Tibial nerve (tissue), 4 donors: ENCODE data around the gene EPHA7. TPM values are rescaled to one million over a fixed set of nuclear protein-coding genes. Genes with fewer than 3 reads are reported as not detected.

Experiments used
- DNase-seq, 2 donors: peaks; one replicate each; pipeline ENCODE4 v3.0.0-alpha.2; 2019; ENCODE audit warnings: low spot score in 2 of 2
- H3K27ac ChIP-seq, 4 donors: fragments of 200-600 bp; sonication (generic) in 3 of 4; one replicate each; pipeline ENCODE4 v1.5.1; 2017 to 2019; ENCODE audit warnings: mild to moderate bottlenecking in 1 of 4
- H3K27me3 ChIP-seq, 2 donors: fragments of 200-600 bp; sonication (generic) in 1 of 2; one replicate each; pipeline versions ENCODE4 v1.5.1 to v1.6.0; 2017 to 2019
- H3K36me3 ChIP-seq, 3 donors: fragments of 200-600 bp; sonication (generic); one replicate each; pipeline ENCODE4 v1.5.1; 2018 to 2019
- H3K4me1 ChIP-seq, 4 donors: fragments of 200-600 bp; sonication (generic) in 3 of 4; one replicate each; pipeline ENCODE4 v1.5.1; 2017 to 2019
- H3K4me3 ChIP-seq, 4 donors: fragments of 200-600 bp; sonication (generic) in 3 of 4; one replicate each; pipeline ENCODE4 v1.5.1; 2017 to 2019; ENCODE audit warnings: mild to moderate bottlenecking in 1 of 4, moderate library complexity in 1 of 4
- H3K9me3 ChIP-seq, 4 donors: fragments of 200-600 bp; sonication (generic) in 3 of 4; one replicate each; pipeline ENCODE4 v1.5.1; 2017 to 2019
- EP300 ChIP-seq, 2 donors: sonication (generic); formaldehyde crosslinking; IDR thresholded peaks; one replicate each; pipeline ENCODE4 v1.6.1; 2017; ENCODE audit warnings: antibody characterized with exemption in 2 of 2, mild to moderate bottlenecking in 1 of 2
- POLR2A ChIP-seq, 2 donors: fragments of 450-650 bp; IDR thresholded peaks; one replicate each; pipeline ENCODE4 v1.6.1; 2017; ENCODE audit warnings: antibody characterized with exemption in 2 of 2, mild to moderate bottlenecking in 2 of 2, moderate library complexity in 2 of 2
- WGBS, 2 donors: methylation state at CpG; one replicate each; pipeline ENCODE4 v1.1.5; 2018; 5-methylcytosine and 5-hydroxymethylcytosine counted together
- total RNA-seq, 4 donors: library from RNA; depleted of rRNA; stranded (reverse); fragments of >200 nt; gene quantifications; one replicate each; pipeline ENCODE4 v1.1.0, GENCODE V29; 2016
- TF ChIP-seq, protein P1 (sequence below), 5 experiments: fragments of 200-600 bp in 3 of 5; fragments of 450-650 bp in 2 of 5; sonication (generic) in 3 of 5; IDR thresholded peaks; one replicate each; pipeline ENCODE4 v1.5.1; 2016 to 2019; ENCODE audit warnings: antibody characterized with exemption in 5 of 5, mild to moderate bottlenecking in 3 of 5, moderate library complexity in 2 of 5

Gene EPHA7
- total RNA-seq, result 1 to 10 TPM in 3 of 4 donors, under 1 TPM in 1; 0.60 to 2.0 (median 1.7) TPM

DNA sequence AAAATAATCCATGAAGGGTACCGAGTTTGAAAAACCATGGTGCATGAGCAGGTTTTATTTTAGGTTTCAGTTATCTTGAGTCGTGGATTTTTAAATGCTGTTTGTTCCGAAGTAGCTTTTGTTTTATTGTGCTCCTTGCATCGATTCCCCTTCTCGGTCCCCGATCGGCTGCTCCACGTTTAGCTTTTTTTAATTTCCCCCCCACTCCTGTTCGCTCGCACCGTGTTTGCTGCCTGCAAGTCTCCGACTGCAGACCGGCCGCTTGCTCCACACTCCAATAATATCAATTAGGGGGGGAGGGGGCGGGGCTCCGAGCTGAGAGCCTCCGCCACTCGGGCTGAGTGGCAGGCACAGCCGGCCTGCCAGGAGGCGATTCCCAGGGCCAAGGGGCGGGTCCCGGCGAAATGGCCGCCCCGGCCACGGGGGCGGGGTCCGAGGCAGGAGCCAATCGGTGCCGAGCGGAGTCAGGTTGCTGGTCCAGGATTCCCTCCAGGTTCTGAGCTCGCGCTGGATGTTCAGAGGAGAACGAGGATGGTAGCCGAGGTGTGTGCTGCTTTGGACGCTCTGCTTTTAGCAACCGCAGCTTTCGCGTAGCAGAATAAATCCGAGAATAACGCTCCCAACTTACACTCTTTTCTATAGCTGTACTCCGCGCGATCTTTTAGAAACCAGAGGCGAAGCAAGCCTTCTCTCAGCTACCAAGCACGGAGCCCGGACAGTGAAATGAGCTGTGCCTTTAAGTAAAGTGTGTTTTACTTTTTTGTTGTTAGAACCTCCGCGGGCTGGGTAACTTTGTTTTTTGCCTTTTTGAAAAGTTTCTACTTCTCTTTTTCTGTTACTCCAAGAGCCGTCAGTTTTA, at the start of gene EPHA7:
TSS of gene EPHA7 (minus strand) at position 256 of the 859 bp plus-strand sequence. CDS start at position 38, 218 bp downstream.
- WGBS, 2 donors, result 1% methylated on average over 38 to 50 of the region's 50 CpGs
- H3K27me3 ChIP-seq, result peaks cover 0 to 42% of the 10 kb centered on the region in 2 donors
- H3K4me1 ChIP-seq, result peaks cover 0 to 44% (median 6%) of the 10 kb centered on the region in 4 donors
- DNase-seq, result peak; percentile 88
- no peaks in the 10 kb centered on the region for H3K36me3 ChIP-seq
- peak; percentile 12 to 82 for TF ChIP-seq EP300 (IDR thresholded peaks at IDR 0.05)
- peak; percentile 6 to 76 for TF ChIP-seq POLR2A (IDR thresholded peaks at IDR 0.05)
- TF ChIP-seq, protein P1, sequence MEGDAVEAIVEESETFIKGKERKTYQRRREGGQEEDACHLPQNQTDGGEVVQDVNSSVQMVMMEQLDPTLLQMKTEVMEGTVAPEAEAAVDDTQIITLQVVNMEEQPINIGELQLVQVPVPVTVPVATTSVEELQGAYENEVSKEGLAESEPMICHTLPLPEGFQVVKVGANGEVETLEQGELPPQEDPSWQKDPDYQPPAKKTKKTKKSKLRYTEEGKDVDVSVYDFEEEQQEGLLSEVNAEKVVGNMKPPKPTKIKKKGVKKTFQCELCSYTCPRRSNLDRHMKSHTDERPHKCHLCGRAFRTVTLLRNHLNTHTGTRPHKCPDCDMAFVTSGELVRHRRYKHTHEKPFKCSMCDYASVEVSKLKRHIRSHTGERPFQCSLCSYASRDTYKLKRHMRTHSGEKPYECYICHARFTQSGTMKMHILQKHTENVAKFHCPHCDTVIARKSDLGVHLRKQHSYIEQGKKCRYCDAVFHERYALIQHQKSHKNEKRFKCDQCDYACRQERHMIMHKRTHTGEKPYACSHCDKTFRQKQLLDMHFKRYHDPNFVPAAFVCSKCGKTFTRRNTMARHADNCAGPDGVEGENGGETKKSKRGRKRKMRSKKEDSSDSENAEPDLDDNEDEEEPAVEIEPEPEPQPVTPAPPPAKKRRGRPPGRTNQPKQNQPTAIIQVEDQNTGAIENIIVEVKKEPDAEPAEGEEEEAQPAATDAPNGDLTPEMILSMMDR (IDR thresholded peaks at IDR 0.05), result no peak
- peak within 1 kb of the TSS in 1 of 4 donors; percentile 67 for H3K27ac ChIP-seq
- H3K9me3 ChIP-seq, result no peaks in the 10 kb centered on the region
- peak within 1 kb of the TSS; percentile 37 to 74 (median 52) for H3K4me3 ChIP-seq

DNA sequence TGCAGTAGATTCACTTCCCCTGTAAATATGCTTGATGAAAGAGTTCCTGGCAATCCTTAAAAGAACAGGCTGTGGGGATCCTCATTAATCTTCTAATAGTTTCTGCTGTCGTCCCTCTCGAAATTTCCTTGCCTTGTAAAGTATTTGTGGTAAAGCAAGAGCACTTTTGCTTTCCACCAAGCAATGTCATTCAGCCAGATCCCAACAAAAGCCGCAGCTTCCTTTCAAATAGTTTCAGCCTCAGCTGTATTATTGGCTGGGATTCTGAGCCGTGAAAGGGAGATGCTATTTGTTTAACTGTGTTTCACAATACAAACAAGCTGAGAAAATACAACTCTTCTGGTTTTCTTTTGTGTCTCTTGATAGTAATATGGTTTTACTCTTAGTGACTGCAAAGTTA, 48.9 kb upstream of the EPHA7 start:
- Histone ChIP-seq H3K9me3 (no peaks in the 10 kb centered on the region), H3K27me3 (no peaks in the 10 kb centered on the region), H3K4me3 (no peak overlapping the region), H3K27ac (no peak overlapping the region), H3K4me1 (no peaks in the 10 kb centered on the region), H3K36me3 (no peaks in the 10 kb centered on the region)
- TF ChIP-seq EP300 (IDR thresholded peaks at IDR 0.05), result no peak
- no peak for TF ChIP-seq POLR2A (IDR thresholded peaks at IDR 0.05)
- TF ChIP-seq, protein P1 (IDR thresholded peaks at IDR 0.05), result no peak
- no peak for DNase-seq
- WGBS, 2 donors, result 5 to 10% methylated on average over 4 of the region's 4 CpGs

DNA sequence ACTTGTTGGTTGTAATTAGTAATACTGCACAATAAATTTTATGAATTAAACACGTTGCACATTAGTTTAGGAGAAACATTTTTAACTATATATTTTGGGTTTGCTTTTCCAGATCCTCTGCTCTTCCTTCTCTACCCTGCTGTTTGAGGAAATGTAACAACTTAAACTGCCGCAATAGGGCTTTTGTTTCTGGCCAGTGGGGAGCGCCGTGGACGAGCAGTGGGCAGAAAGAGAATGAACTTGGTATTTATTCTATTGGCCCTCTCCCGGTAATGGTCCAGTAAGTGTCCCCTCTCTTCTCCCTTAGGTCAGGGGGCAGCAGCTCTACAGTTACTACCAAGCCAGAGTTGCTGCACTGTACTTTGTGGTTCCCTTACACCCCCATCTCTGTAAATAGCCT, 35.2 kb upstream of the EPHA7 start:
- Histone ChIP-seq H3K36me3 (no peaks in the 10 kb centered on the region), H3K9me3 (no peaks in the 10 kb centered on the region), H3K27me3 (no peaks in the 10 kb centered on the region), H3K27ac (no peak overlapping the region), H3K4me1 (no peaks in the 10 kb centered on the region), H3K4me3 (no peak overlapping the region)
- no peak for DNase-seq
- TF ChIP-seq, protein P1 (IDR thresholded peaks at IDR 0.05), result no peak
- TF ChIP-seq EP300 (IDR thresholded peaks at IDR 0.05) (no peak), POLR2A (IDR thresholded peaks at IDR 0.05) (no peak)
- WGBS, 2 donors, result 53% methylated on average over 6 of the region's 6 CpGs

DNA sequence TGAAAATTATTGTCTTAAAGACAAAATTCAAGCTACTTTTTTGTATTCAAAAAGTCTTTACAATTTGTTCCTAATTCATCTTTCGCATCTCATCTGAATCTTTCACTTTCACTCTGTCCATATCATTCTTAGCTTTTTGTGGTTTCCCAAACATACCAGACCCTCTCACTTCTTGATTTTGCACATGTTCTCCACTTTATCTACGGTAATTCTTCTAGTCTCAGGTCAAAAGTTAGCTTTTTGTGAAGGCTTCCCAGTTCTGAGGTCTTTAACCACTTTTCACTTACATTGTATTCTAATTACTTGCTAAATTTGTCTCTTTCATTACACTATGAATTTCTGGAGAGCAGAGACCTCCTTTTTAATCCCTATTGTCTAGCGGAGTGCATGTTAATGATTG, 34.6 kb upstream of the EPHA7 start:
- WGBS, 2 donors, result 87 to 88% methylated on average over 3 of the region's 3 CpGs
- no peak for DNase-seq
- TF ChIP-seq, protein P1 (IDR thresholded peaks at IDR 0.05), result no peak
- no peak for TF ChIP-seq POLR2A (IDR thresholded peaks at IDR 0.05)
- no peak for TF ChIP-seq EP300 (IDR thresholded peaks at IDR 0.05)
- Histone ChIP-seq H3K4me1 (no peaks in the 10 kb centered on the region), H3K27ac (no peak overlapping the region), H3K4me3 (no peak overlapping the region), H3K9me3 (no peaks in the 10 kb centered on the region), H3K36me3 (no peaks in the 10 kb centered on the region), H3K27me3 (no peaks in the 10 kb centered on the region)

DNA sequence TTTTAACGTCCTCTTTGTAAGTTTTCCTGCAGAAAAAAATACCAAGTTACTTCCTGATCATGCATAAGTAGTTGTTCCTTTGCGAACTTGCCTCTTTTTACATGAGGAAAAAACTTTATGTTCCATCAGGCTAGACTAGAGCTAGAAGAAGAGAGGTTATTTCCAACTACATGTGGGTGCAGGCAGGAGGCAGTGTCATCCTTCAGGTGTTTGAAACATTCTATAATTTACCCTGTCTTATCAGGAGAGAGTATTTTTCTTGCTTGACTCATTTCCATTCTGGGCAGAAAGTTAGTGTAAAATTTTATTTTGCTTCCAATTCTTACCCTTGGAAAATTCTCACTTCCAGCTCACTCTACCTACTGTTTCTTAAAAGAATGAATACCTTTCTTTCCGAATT, 28.5 kb upstream of the EPHA7 start:
- TF ChIP-seq EP300 (IDR thresholded peaks at IDR 0.05) (no peak), POLR2A (IDR thresholded peaks at IDR 0.05) (no peak)
- TF ChIP-seq, protein P1 (IDR thresholded peaks at IDR 0.05), result no peak
- no peak overlapping the region for H3K27ac ChIP-seq

More for the DNA sequence above, 28.5 kb upstream of the EPHA7 start:
- no peaks in the 10 kb centered on the region for H3K9me3 ChIP-seq
- 80 to 90% methylated on average over 3 of the region's 3 CpGs for WGBS, 2 donors
- no peaks in the 10 kb centered on the region for H3K4me1 ChIP-seq
- H3K36me3 ChIP-seq, result no peaks in the 10 kb centered on the region
- H3K27me3 ChIP-seq, result no peaks in the 10 kb centered on the region
- H3K4me3 ChIP-seq, result no peak overlapping the region
- DNase-seq, result no peak
